NOMO-1 (cell line): ENCODE data around the gene GBE1.
"Not testable (repeated sequence)": the region's sequence is repeated elsewhere in the genome, so short reads cannot be mapped to it uniquely, and the experiment has no call there.

Source experiments
- DNase-seq, 2 experiments: peaks; one replicate each; lab custom pipeline; 2025; ENCODE audit not compliant: unreplicated experiment in 2 of 2; lab: John Stamatoyannopoulos, UW

The GBE1 gene

DNA sequence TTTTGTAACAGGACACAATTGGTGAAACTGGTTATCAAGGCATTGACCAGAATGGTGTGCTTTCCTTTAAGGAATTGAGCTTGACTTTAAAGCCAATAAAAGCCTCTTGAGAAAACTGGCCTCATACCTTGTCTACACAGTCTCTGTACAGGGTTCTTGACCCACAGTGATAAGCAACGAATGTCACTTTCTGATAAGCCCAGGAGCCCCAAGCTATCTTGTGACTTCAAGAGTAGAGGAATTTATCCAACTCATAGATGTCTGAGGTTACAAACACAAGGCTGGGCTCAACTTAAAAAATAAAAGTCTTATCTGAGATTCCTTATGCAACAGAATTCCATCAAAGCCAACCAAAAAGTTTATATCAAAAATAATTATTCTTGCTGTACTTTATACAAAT, 212.1 kb downstream of the GBE1 start:
- DNase-seq, result no peak

DNA sequence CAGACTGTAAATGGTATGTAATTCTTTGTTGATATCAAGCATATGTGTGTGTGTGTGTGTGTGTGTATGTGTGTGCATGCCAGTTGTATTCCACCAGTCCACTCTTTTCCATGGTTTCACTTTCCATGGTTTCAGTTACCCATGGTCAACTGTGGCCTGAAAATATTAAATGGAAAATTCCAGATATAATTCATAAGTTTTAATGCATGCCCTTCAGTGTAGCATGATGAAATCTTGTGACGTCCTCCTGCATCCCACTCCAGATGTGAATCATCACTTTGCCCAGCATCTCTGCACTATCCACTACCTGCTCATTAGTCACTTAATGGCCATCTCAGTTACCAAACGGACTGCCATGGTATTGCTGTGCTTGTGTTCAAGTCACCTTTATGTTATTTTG, 215.9 kb downstream of the GBE1 start:
- no peak for DNase-seq

- peak in 1 of 2 experiments; percentile 34 for DNase-seq
Observed at GRCh38 chr3:81544385-81544784, 217.1 kb downstream of the GBE1 start.

DNA sequence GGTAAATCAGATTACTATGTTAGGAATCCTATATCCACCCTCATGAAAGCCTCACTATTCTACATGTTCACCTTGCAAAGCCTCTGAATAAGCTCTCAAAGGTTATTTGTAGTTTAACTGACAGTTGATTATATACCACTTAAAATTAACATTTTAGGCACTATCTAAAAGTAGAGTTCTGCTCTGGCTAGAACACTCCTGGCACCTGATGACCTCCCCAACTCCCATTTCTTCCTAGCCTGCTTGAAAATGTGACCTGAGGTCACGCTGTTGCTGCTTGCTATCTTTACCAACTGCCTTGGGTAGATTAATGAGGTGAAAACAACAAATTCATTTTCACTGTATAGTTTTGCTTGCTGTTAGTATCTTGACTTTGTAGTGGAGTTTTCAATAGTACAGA, 220.7 kb downstream of the GBE1 start:
- no peak for DNase-seq

DNA sequence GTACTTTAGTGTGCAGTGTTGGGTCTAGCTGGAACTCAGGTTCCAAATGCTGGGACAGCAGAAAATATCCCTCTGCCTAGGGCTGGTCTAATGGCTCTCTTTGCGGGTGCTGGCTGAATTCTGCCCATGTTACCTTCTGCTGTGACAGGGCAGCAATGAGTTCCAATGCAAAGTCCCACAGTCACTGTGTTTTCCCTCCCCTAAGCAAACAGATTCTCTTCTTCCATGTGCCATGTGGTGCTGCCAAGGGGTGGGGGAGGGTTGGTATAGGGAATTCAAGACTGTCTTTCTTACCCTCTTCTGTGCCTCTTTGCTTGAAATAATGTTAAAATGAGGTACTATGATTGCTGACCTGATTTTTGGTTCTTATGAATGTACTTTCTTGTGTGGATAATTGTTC, 229.6 kb downstream of the GBE1 start:
- DNase-seq, result no peak

DNA sequence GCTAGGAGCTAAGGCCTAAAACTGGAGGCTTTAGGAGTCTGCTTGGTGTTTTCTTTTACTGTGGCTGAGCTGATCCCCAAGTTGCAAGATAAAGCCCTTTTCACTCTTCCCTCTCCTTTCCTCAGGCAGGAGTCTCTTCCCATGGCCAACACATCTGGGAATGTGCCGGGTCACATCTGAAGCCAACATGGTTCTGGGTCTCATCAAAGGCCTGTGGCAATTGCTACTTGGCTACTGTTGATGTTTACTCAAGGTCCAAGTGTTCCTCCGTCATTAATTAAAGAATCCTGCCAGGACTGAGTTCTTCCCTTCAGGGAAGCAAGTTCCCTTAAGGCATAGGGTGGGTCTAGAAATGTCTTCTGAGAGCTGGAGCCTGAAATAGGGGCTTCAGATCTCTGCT, 230.2 kb downstream of the GBE1 start:
- no peak for DNase-seq

DNA sequence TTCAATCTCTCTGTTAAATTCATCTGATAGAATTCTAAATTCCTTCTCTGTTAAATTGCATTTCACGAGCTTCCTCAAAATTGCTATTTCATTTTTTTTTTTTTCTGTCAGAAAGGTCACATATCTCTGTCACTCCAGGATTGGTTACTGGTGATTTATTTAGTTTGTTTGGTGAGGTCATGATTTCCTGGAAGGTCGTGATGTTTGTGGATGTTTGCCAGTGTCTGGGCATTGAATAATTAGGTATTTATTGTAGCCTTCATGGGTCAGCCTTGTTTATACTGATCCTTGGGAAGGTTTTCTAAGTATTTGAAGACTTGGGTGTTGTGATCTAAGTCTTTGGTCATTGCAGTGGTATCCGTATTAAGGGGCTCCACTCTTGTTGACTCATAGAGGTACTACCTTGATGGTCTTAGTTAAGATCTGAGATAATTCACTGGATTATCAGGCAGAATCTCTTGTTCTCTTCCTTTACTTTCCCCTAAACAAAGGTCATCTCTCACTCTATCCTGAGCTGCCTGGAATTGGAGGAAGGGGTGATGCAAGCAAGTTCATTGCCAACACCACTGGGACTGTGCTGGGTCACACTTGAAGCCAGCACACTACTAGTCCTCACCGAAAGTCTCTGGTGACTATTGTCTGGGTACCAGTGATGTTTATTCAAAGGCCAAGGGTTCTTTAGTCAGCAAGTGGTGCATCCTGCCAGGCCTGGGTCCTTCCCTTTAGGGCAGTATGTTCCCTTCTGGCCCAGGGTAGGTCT, 231.1 kb downstream of the GBE1 start:
- no peak for DNase-seq

GRCh38 chr3:81521855-81522254, 239.6 kb downstream of the GBE1 start:
- no peak for DNase-seq

DNA sequence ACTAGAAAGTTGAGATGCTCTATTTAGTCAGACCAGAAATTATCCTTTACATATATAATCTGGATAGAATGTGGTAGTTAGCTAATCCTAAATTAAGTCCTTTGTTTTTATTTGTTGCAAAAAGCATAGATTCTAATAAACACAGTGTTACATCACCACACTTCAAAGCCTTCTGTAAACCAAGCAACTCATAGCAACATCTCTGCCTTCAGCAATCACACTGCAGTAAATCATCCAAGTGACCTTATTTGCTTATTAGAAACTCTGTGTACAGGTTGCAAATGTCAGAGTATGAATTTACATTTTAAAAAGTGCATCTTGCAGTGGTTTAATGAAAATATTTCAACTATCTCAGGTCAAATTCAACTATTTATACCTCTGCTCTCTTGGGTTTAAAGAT, 242.5 kb downstream of the GBE1 start:
- DNase-seq, result no peak

DNA sequence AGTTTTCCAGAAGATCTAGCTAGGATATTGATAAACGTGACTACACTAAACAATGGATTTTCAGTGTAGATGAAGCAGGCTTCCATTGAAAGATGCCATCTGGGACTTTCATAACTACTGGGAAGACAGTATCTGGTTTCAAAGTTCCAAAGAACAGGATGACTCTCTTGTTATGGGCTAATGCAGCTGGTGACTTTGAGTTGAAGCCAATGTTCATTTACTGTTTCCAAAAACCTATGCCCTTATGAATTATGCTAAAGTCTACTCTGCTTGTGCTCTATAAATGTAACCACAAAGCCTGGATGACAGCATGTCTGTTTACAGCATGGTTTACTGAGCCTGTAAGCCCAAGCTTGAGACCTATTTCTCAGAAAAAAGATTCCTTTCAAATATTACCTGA, 245.4 kb downstream of the GBE1 start:
- DNase-seq, result no peak

DNA sequence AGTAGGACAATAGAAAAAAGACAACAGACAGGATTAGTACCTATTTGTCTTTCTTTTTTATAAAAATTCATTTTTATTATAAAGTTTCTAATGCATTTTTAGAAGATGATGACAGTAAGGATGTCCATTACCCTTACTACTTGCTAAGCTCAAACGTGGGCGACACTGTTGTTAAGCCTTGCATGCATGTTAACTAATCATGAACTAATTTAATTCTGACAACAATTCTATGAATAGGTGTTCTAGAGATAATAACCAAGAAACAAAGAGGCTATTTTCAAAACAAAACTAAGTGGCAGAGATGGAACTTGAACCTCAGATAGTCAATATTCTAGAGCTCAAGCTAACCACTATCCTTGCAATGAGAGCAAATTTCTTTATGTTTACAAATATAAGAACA, 247.9 kb downstream of the GBE1 start:
- no peak for DNase-seq

DNA sequence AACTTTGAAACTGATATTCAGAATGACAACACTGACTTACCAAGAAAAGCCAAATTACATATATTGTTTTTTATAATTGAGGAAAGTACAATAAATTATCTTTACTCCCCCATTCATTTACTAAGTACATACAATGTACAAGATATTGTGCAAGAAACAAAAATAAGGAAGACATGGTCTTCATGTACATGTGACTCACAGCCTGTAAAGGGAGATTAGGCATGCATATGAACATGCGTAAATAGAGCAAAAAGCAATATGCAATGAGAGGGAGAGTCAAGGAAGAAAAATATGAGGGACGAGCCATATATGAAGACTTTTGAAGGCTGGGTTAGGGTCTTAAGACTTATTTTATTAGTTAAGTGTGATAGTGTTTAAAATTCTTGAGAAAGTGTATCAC, 258.4 kb downstream of the GBE1 start:
- DNase-seq, result peak in 1 of 2 experiments; percentile 31

GRCh38 chr3:81502236-81502635, 259.2 kb downstream of the GBE1 start:
- DNase-seq, result no peak

DNA sequence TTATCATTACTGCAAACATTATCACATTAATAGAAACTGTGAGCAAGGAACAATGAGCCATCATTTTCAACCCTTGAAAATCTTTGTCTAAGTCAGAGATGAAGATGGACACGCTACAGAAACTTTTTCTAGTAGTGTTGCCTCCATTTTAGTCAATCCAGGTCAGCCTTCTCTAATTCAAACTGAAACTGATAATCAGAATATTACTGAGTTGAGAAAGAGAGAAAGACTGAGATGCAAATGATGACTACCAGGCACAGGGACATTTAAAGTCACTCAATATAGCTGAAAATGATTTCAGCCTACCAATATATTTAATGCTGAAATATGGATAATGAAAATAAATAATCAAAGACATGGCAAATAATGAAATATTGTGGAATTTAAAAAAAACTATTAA, 261.4 kb downstream of the GBE1 start:
- DNase-seq, result no peak

DNA sequence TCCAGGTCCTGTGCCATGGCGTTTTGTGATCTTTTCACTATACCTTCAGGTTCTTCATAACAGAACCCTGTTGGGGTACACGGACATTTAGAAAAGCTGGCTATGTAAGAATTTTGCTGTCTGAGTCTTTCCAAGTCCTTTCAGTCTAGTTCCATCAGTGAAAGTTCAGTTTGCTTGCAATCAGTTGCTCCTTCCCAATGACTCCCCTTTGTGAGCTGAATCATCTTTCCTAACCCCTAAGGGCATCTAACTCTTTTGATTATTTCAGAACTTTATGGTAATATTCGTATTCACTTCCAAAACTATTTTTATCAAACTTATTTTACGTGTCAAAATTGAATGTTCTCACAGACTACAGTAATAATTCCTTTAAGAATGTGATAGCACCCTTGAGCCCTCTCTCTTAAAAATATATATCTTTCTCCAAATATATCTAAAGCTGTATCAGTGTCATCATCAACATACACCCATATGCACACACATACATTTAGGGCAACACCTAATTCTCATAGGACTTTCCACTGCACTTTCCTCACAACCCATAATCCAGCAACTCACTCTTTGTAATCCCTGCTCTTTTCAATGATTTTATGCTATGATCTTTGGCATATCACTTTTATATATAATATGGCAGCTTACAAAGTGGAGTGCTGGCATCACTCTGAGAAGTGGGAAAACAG, 263.7 kb downstream of the GBE1 start:
- no peak for DNase-seq

- DNase-seq, result no peak
Observed at GRCh38 chr3:81496407-81497104, 264.9 kb downstream of the GBE1 start.

DNA sequence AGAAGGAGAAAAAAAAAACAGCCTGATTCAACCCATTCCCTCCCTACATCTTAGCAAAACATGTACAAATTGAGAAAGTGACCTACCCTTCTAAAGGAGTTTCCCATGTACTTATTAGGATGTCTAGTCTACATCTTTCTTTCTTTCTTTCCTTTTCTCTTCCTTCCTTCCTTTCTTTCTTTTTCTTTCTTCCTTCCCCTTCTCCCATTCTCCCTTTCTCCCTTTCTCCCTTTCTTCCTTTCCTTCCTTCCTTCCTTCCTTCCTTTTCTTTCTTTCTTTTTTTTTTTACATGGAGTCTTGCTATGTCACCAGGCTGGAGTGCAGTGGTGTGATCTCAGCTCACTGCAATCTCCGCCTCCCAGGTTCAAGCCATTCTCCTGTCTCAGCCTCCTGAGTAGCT, 269.0 kb downstream of the GBE1 start:
- not testable (repeated sequence) for DNase-seq

- peak; percentile 4 to 58 for DNase-seq
Observed at GRCh38 chr3:81492040-81492439, 269.4 kb downstream of the GBE1 start.

GRCh38 chr3:81490541-81491288, 270.7 kb downstream of the GBE1 start:
- DNase-seq, result peak; percentile 46 to 77

GRCh38 chr3:81485444-81485865, 276.0 kb downstream of the GBE1 start:
- DNase-seq, result peak; percentile 73 to 94

DNA sequence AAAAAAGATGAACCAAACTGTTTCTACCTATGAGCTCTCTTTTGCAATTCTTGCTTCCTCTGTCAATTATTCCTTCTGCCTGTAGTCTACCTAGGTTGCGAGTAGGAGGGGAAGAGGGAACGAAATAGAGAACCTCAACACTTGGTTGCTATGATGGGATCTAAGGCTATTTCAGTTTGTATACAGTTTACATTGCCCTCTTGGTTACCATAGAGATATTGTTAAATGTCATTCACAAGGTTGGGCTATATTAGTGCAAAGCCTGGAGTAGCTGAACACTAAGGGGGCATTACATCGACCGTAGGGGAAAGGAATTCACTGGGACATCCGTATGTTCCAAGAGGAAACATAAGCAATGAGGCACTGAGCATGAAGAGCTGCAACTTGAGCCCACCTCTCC, 276.9 kb downstream of the GBE1 start:
- peak in 1 of 2 experiments; percentile 34 for DNase-seq
